DMS79 treated with DMSO at 0.1 percent for 48 hours (cell line): Measurements from ENCODE around the gene CACNA1C.

Source experiments
- DNase-seq: peaks from one replicate; lab custom pipeline; 2025; lab: John Stamatoyannopoulos, UW

Gene CACNA1C

GRCh38 chr12:2035431-2036055 is 17.2 kb upstream of the CACNA1C start:
- no peak for DNase-seq

DNA sequence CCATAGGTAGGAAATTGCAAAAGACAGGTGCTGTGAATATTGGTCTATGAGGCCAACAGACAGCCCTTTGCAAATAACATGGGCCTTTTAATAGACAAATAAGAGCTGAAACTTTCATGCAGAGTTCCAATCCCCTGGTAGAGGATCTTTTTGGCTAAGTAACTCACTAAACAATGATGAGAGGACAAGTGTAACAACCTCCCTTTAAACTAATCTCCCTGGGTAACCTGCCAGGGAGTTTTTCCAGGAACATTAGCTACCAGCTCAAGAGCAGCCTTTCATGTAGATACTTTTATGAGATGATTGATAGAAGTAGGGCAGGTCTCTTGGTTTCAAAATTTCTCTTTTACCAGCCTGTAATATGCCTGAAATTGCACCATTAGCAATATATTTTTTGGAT is 13.8 kb upstream of the CACNA1C start:
- no peak for DNase-seq

- no peak for DNase-seq
Observed at GRCh38 chr12:2043054-2043453, 9.7 kb upstream of the CACNA1C start.

DNA sequence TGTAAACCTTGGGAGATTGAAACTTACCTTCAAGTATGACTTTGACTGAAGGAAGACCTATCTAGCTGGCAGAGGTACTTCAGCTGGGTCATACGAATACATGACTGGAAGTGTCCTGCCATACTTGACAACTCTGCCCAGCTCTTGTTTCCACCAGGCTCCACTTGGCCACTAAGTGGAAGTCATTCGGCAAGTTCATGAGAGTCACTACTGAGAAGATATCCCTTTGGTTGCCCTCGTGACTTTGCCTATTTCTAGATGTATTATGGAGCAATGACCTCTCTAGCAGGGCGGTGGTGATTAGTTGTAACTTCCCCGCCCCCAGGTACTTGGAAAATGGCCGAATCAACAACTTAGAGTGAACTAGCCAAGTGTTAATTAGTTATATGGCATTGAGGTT is 8.6 kb upstream of the CACNA1C start:
- DNase-seq, result no peak

GRCh38 chr12:2046957-2047356 is 5.8 kb upstream of the CACNA1C start:
- no peak for DNase-seq

- DNase-seq, result no peak
Observed at GRCh38 chr12:2047752-2048151, 5.0 kb upstream of the CACNA1C start.

DNA sequence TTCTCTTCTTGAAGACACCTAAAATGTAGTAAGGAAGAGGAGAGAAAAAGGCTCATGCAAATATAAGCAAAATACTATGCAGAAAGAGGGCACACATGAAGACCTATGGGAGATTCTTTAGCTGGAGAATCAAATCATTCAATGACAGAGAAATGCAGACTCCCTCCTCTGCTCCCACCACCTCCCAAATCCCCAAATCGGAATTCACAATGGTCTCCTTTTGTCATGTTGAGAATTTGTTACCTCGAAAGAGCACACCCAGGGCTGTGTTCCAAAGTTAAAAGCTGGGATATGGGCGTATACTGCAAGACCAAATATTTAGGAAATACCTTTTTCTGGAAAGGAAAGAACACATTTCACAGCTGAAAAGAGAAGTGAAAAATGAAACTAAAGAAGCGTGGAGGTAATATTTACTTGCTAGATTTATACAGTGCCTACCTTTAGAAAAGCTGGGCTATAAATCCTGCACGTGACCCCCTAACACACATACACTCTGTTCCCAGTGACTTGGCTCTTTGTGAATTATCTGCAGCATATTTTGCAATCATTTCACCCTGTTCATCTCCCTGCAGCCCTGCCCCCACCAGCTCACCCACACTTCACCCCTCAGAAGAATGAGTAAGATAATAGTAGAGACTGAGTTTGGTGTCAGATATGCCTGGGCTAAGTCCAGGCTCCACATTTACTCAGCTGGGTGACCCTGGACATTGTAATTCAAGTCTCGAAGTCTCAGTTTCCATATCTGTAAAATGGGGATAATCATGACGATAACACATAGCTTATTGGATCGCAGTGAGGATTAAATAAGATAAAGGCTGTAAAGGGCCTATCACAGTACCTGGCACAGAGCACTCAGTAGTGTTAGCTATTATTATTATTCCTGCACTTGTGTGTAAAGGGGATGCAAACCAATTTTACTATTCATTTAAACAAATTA is 2.9 kb upstream of the CACNA1C start:
- no peak for DNase-seq

DNA sequence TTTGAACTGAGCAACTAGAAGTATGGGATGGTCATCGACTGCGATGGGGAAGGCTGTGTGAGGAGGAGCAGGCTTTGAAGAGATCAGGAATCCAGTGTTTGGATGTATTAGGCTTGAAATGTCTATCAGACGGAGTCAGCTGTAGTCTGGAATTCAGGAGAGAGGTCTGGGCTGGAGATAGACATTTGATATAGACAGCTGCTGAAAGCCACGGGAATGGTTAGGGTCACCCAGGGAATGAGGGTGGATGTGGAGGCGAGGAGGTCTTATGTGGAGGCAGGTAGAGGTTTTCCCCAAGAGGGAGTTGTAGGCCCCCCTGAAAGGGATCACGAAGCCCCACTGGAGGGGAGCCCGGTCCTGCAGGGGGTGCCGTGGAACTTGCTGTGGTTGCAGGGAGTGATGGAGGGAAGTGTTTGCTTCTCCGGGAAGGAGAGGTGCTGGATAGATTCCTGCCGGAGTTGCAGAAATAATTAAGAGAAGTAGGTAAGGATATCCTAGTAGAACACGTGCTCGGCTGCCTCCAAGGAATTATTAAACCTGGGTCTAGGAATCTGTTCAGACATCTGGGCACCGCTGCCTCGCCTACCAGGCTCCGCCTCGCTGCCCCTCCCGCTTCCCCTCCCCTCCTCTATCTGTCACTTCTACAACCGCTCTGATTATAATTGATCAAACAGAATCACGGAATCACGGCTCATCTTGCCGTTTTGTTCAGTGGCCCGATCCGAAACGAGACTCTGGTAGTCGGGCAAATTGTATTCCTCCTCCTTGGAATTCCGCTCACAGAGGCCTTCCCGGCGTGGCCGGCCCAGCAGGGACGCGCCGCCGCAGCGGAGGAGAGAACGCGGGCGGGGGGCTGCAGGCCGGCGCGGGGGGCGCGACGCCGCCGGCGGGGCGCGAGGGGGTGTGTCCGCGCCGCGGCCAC is 826 bp upstream of the CACNA1C start:
- peak; percentile 21 for DNase-seq

DNA sequence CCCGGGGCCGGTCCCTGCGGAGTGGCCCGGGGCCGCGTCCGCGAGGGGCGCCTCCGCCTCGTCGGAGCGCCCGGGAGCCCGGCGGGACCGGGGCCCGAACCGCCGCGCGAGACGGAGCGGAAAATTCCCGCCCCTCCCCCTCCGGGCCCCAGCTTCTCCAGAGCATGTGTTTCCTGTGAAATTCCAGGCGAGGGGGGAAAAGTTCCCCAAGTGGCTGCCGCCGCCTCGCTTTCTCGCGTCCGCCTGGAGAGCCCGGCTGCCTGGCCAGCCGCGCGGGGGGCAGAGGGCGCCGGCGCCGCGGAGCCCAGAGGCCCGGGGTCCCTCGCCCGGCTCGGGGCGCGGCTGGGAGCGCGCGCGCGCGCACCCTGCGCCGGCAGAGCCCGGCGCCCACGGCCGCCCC is 904 bp downstream of the CACNA1C start:
- DNase-seq, result no peak

DNA sequence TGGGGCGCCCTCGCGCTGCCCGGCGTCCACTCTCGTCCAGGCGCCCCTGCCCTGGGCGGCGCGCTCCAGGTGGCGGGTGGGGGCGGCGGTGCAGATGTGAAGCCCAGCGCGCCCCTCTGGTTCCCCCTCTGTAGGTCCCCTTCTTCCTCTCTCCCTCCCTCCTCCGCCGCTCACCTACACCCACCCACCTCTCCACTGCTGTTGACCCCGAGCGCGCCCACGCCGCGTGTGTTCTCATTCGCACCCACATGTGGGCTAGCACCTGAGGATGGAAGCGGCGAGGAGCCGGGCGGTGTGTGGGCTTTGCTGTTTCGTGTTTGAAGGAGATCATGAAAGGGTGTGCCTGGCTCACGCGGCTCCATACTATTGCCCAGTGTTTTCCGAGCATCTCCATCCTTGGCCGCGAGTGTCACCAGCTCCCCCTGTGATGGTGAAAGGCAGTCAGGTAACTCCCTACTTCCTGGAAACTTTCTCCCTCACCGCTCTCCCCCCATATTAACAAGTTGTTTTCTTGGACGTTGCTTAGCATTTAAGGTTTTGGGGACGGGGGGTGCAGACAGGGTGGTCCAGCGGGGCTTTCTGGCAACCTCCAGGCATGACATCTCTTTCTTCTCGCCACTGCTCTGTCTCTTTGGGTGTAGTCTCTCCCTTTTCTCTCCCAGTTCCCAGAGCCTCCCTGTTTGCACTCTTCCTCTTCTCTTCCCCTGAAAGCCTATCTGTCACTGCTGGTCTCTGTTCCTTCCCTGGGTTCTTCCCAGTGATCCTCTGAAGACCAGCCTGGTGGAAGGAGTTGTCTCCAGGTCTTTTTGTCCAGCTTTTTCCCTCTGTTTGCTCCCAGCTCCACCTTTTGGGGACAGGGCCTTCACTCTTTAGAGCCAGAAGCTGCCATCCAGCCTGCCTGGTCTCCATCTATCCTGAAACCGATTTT is 1.6 kb downstream of the CACNA1C start:
- DNase-seq, result peak; percentile 34

DNA sequence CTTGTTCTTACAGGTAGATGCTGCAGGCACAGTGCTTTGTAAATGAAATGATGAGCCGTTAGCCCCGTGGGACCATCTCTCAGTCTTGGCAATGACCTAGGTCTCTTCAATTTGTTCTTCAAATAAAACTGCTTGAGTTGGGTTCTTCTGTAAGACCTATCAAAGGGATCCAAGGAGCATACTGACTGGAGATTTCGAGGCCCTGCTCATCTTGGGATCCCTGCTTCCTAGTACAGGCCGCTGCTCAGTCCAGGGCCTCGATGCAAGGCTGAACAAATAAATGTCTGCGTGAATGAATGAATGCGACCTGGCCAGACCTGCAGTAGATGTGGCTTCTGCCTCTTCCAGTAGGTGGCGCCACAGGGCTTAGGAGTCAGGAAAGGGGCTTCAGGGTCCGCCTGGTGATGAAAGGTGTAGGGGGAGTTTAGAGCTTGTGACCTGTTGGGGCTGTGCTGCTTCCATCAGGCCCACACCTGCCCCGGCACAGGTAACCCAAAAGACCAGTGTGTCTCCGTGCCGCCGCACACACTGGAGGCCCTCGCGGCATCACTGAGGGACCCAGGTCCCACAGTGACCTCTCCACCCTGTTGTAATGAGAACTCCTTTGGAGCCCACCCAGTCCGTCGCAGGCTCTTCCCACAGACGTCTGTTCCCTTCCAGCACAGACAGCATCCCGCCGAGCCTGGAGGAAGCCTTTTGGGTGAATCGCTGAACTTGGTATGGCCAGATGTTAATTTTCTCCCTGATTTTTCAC is 4.4 kb downstream of the CACNA1C start:
- DNase-seq, result peak; percentile 36

- no peak for DNase-seq
Observed at GRCh38 chr12:2057795-2058408, 5.1 kb downstream of the CACNA1C start.

DNA sequence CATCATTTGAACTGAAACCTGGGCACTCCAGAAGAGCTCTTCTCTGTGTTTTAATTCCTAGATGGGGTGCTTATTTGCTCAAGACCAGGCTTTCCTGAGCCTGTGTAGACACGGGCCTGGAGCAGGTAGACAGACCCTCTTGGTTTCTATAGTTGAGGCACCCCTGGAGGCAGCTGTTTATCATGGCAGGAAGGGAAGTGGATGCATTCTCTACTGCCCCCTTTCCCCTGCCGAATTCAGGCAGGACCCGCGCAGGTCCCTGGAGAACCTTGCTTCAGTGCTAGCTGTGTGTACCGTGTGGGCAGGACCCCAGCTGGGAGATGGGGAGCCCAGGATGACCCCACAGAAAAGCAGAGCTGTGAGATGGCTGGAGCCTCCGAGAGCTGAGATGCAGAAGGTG is 6.0 kb downstream of the CACNA1C start:
- no peak for DNase-seq

- no peak for DNase-seq
Observed at GRCh38 chr12:2061402-2061801, 8.6 kb downstream of the CACNA1C start.

DNA sequence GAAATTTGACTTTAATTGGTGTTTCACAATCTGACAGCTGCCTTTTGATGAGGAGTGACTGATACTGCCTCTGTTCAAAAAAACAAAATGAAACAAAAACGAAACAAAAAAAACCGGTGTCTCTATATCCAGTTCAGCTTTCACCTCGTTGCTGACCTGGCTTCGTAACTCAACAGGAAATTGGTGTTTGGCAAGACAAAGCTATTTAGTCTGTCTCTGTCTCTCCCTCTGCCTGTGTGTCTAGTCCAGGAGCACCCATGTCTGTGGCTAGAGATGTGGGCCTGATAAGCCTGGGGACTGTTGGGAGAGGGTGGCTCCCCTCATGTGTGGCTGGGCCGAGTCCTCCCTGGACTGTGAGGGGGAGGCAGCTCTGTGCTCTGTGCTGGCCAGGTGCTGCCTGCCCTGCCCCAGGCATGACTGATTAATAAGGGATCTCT is 11.3 kb downstream of the CACNA1C start:
- no peak for DNase-seq

DNA sequence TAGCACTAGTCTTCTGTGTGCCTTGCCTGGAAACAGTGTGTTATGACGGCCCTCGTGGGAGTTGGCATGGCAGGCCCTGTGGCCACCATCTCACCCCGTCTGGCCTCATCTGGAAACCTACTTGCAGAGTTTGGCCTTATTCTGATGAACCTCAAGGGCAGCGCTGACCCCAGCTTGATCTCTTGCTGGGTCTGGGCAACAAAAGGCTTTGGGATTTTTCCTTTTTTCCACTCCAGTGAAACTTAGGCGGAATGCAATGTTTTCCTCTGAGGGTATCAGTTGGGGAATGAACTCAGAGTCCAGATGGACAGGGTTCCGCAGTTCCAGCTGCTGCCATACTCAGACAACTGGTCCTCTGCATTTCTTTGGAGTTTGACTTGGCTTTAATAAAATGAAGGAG is 15.9 kb downstream of the CACNA1C start:
- DNase-seq, result no peak

DNA sequence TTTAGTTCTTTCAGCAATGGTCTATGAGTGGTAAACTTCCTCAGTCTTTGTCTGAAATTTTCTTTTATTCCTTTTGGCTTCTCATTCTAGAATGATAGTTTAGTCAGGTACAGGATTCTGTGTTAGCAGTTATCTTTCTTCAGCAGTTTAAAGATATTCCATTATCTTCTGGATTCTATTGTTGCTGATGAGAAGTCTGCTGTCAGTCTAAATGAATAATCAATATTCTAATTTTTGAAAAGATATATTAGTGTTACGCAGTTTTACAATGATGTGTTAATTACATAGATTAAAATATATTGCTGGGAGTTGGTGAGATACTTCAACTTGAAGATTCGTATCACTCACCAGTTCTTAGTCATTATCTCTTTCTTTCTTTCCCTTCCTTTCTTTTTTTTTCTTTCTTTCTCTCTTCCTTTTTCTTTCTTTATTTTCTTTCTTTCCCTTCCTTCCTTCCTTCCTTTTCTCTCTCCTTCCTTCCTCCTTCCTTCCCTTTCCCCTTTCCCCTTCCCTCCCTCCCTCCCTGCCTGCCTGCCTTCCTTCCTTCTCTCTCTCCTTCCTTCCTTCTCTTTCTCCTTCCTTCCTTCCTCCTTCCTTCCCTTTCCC is 17.8 kb downstream of the CACNA1C start:
- no peak for DNase-seq

DNA sequence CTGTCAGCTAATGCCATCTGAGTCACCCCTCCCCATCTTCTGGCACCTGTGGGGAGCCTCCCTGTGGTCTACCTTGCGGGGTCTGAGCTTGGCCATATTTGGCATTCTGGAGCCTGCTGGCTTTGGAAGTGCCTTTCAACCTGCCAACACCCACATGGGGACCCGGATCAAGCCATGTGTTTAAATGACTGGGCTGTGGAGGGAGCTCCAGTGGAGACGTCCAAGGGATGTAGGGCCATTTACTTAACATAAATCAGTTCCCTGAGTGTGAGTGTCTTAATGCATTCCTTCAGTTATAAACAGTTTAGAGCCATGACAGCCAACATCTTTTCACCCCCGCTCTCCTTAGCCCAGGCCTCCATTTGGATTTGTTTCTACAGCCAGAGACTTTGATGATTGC is 22.0 kb downstream of the CACNA1C start:
- no peak for DNase-seq

- DNase-seq, result no peak
Observed at GRCh38 chr12:2075508-2076195, 22.9 kb downstream of the CACNA1C start.
